AG09309 (cell line): ENCODE data around the gene ZBED5.
A peak's percentile ranks its signal among the peaks of the same experiment; 100 is the strongest.

ENCODE experiments used
- DNase-seq: peaks from one replicate; pipeline ENCODE4 v3.0.0-alpha.2; 2010; ENCODE audit warnings: low read depth
- H3K4me3 ChIP-seq: 2 replicates; pipeline ENCODE4 v1.5.1; 2011; ENCODE audit warnings: mild to moderate bottlenecking, low read depth, low read length, moderate library complexity; ENCODE audit not compliant: control insufficient read depth
- TF ChIP-seq, protein P1 (sequence below): IDR thresholded peaks from 2 replicates; pipeline ENCODE4 v1.5.1; 2011; ENCODE audit warnings: mild to moderate bottlenecking, low read depth, low read length, inconsistent platforms; ENCODE audit not compliant: insufficient read depth, control insufficient read depth; ENCODE audit errors: missing control alignments

ZBED5 gene

DNA sequence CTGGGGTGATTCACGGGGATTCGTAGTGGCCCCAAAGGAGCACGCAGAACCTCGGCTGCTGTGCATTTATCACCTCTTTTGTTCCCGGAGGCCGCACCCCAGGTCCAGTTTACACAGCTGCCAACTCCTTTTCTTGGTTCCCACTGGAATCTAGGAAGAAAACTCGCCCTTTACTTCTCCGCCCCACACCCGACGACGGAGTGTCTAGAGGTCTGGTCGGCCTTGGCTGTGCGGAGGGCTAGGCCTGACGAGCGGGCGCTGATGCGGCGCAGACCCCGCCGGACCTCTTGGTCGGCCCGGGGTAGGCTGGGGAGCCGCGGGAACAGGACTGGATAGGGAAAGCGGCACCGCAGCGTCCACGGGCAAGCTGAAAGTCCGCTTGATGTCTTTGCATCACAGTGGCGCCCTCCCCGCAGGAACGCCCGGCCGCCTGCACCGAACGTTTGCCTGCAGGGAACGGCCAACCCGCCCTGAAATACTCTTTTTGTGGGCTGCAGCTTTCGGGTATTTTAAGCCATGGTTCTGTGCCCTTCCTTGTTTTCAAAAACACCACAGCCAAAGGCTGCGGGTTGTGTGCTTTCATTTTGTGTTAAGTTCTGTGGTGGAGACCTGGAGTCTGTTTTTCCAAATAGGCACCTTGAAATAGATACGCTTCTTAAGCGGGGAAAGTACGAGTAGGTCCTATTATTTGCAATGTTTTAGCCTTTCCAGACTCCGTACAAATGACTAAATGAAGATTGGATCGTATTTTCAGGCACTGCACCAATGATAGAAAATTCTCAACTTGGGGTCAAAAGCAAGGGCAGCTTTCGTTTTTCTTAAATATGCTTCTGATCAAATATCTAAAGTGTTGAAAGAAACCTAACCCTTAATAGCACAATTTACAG is 829 bp upstream of the ZBED5 start:
- TF ChIP-seq, protein P1, sequence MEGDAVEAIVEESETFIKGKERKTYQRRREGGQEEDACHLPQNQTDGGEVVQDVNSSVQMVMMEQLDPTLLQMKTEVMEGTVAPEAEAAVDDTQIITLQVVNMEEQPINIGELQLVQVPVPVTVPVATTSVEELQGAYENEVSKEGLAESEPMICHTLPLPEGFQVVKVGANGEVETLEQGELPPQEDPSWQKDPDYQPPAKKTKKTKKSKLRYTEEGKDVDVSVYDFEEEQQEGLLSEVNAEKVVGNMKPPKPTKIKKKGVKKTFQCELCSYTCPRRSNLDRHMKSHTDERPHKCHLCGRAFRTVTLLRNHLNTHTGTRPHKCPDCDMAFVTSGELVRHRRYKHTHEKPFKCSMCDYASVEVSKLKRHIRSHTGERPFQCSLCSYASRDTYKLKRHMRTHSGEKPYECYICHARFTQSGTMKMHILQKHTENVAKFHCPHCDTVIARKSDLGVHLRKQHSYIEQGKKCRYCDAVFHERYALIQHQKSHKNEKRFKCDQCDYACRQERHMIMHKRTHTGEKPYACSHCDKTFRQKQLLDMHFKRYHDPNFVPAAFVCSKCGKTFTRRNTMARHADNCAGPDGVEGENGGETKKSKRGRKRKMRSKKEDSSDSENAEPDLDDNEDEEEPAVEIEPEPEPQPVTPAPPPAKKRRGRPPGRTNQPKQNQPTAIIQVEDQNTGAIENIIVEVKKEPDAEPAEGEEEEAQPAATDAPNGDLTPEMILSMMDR: no peak
- no peak for DNase-seq

DNA sequence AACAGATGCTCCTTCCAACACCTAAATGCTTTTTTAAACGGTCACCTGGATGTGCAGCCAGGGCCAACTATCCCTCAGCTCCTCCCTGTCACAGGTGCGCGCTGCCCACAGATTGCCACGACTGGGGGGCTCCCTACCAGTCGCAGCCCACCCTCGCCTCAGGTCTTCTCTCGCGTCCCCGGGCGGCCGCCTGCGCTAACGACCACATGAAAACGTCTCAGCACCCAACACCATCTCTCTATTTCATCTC is 469 bp downstream of the ZBED5 start:
- TF ChIP-seq, protein P1: no peak
- DNase-seq: no peak
- H3K4me3 ChIP-seq: peak overlapping the region; percentile 90

More for the DNA sequence above, 829 bp upstream of the ZBED5 start:
- peak overlapping the region; percentile 90 for H3K4me3 ChIP-seq

DNA sequence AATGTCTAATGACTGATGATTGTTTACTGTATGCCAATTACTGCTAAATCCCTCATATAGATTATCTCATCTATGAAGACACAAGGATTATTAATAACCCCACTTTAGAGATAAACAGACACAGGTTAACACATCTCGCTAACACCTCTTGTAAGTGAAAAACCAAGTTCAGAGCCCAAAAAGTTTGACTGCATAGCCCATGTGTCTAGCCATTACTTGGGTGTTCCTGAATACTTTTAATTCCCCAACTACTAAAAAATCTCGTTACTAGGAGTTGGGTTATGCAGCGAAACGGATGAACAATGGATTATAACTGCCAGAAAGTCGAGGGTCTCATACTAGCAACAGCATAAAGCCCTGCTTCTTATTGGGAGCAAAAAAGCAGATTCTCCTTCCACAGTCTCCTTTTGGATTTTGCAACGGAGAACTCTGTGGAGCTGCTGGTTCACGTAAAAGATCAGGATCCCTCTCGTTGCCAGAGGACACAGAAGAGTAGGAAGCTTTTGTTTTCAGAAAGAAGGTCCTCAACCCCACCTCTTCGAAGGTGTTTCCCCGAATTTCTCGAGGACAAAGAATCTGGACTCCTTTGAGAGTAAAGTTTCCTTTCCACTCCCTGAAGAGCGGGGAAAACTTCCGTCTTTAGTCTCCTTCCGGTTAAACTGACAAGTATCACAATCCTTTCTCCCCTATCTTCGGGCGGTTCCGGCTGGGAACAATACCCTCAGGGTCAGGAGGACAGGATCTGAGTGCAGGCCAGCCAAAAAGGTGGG is 979 bp downstream of the ZBED5 start:
- no peak for DNase-seq
- TF ChIP-seq, protein P1: no peak
- H3K4me3 ChIP-seq: peak overlapping the region; percentile 90

DNA sequence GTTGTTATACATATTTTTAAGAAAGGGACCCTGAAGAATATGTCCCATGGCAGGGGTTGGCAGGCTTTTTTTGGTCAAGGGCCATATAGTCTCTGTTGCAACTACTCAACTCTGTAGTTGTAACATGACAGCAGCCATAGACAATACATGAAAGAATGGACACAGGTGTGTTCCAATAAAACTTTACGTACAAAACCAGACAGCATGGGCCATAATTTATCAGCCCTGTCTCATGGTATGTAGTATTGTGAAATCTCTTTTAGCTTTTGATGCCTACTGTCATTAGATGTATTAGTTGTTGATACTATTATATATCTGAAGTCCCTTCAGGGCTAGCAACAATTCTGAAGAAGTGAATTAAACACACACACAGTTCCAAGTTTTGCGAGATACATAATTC is 2.6 kb downstream of the ZBED5 start:
- TF ChIP-seq, protein P1: no peak
- H3K4me3 ChIP-seq: no peak overlapping the region
- DNase-seq: no peak

DNA sequence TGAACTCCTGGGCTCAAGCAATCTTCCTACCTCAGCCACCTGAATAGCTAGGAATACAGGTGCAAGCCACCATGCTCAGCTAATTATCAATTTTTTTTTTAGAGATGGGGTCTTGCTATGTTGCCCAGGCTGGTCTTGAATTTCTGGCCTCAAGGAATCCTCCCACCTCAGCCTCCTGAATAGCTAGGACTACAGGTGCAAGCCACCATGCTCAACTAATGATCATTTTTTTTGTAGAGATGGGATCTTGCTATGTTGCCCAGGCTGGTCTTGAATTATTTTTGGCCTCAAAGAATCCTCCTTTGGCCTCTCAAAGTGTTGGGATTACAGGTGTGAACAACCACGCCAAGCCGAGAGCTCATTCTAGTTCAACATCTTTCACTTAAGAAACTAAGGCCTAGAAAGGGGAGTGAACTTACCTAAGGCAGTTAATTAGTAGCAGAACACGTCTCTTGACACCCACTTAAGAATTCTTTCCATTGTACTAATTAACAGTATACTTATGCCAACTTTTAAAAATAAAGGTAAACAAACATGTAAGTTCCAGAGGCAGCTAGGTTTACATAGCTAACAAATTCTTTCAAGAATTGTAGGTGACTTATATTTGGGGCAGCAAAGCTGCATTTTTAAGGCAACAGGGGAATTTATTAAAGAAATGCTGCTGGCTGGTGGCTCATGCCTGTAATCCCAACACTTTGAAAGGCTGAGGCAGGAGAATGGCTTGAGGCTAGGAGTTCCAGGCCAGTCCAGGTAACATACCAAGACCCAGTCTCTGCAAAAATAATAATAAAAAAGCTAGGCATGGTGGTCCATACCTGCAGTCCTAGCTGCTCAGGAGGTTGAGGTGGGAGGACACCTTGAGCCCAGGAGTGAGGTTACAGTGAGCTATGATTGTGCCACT is 9.6 kb downstream of the ZBED5 start:
- TF ChIP-seq, protein P1: no peak
- no peak for DNase-seq
- no peak overlapping the region for H3K4me3 ChIP-seq

DNA sequence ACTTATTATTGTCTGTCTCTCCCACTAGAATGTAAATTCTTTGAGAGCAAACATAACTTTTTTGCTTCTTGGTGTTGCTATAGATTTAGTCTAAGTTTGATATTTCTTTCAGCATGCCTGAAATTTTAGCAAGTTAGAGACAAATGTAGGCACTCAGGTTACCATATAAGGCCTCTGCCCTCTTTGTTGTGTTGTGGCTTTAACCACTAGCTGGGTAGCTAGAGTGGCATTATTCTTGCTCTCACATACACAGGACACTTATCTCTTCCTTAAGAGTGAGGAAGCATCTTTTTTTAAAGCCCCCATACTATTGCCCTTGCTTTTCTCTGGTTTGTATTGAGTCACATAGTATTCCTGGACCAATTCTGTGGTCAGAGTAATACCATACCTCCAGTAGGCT is 11.2 kb downstream of the ZBED5 start:
- no peak for DNase-seq
- TF ChIP-seq, protein P1: no peak
- H3K4me3 ChIP-seq: no peak overlapping the region
